GM19438 (cell line): Measurements from ENCODE around the gene BMP5.
"Not testable (repeated sequence)": the region's sequence is repeated elsewhere in the genome, so short reads cannot be mapped to it uniquely, and the experiment has no call there.

Source experiments
- ATAC-seq: cut with Tn5 transposase; IDR thresholded peaks from one replicate; pipeline ENCODE4 v1.9.1; 2021; ENCODE audit warnings: low read depth; ENCODE audit not compliant: unreplicated experiment

BMP5 gene

DNA sequence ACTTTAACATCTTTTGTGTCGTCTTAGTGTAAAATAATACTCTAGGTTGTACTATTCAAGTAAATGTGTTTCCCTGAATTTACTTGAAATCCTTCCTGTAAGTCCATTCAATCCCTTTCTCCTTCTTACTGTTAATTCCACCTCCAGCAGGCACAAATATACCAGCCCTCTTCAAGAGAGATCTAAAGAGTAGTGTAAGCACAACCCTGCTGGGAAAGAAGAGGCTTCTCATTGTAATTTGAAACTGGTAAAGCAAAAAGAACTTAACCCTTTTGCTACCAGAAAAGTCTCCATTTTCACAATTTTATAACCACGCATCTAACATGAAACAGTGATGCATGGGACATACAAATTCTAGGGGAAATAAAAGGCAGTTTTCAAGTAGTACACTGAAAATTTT is at the start of gene BMP5:
BMP5 (minus strand) TSS at position 191 of the 400 bp plus-strand sequence. CDS start 725 bp downstream, outside the sequence.
- ATAC-seq, result no peak

DNA sequence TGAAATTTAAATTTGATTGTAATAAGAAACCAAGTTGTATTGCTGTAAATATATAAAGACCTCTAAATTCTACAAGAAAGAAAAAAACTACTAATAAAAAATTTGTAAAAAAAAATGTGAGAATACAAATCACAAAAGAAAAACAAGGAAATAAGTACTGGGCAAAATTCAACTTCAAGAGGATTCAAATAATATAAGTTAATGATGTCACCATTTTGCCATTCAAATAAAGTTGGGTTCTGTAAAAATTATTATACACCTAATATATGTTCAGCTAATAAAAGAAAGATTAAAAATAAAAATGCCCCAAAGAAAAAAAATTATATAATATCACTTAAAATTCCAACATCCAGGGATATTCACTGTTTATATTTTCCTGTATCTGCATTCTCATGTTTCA is 47.0 kb upstream of the BMP5 start:
- ATAC-seq, result no peak

DNA sequence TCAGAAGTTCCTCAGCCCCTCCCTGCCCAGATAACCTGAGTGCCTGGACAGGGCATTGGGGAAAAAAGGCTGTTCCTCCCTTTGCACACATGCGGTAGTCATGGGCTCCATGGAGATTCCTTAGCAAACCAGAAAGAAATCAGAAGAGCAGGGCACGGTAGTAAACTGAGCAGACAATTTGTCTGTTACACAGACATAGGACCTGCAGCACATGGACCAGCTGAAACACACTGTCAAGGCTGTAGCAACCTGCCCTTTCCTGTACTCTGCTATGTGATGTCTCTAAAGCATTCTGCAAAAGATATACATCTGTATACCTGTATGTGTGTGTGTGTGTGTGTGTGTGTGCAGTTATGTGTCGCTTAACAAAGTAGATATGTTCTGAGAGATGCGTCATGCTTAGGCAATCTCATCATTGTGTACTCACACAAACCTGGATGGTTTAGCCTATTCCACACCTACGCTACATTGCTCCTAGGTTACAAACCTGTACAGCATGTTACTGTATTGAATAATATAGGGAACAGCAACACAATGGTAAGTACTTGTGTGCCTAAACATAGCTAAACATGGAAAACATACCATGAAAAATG is 44.4 kb upstream of the BMP5 start:
- no peak for ATAC-seq

DNA sequence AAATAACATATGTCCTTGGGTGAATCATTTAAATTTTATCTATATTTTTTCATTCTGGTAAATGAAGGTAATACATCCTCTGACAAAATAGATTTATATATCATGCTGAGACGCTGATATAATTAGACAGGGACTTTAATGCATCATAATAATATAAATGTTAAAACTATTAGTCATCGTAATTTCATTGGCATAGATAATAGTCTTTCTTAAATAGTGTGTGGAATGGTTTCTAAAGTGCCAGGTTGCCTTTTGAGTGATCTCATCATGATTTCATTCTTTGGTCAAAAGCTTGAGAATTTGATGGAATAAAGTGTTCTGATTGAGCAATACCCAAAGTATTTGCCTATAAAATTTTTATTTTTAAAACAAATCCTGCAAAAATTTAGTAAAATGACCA is 43.2 kb upstream of the BMP5 start:
- no peak for ATAC-seq

DNA sequence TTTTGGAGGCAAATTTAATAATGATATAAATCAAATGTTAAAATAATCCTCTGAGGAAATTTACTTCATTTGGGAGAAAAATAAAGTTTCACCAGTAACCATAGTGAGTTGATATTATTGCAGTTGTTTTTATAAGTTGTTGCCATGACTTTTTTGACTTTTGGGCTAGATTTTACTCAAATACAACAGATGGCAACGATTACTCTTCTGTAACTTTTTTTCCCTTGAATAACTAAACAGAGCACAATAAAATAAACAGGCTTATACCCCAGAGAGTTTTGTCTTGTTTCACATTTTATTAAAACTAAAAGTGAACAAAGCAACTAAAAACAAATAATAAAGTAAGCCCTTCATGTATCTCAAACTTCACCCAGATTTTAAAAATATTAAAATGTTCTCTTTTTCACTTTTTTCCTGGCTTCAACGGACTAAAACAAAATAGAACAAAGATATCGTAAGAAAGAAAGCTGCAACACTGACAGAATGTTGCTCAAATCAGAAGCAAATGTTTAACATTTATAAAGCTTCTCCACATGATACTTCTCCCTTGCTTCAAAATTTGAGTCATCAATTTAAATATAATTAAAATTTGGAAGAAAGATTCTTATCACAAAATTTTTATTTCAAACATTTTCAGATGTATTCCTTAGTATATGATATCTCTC is 42.5 kb upstream of the BMP5 start:
- no peak for ATAC-seq

DNA sequence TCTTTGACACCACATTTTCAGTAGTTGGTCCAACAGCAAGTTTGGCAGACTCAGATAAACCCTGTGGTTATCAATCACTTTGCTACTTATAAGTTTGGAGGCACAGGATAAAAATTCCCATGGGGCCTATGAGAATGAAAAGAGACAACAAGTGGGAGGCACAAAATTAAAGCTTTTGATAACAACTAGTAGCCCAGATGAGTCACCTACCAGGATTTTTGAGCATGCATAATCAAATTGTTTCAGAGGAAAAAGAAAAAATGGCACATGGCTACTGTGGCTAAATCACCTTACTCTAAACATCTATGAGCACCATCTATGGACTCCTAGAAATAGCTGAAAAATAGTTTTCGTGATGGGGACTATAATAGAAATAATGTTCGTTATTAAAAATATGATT is 40.8 kb upstream of the BMP5 start:
- ATAC-seq, result no peak

DNA sequence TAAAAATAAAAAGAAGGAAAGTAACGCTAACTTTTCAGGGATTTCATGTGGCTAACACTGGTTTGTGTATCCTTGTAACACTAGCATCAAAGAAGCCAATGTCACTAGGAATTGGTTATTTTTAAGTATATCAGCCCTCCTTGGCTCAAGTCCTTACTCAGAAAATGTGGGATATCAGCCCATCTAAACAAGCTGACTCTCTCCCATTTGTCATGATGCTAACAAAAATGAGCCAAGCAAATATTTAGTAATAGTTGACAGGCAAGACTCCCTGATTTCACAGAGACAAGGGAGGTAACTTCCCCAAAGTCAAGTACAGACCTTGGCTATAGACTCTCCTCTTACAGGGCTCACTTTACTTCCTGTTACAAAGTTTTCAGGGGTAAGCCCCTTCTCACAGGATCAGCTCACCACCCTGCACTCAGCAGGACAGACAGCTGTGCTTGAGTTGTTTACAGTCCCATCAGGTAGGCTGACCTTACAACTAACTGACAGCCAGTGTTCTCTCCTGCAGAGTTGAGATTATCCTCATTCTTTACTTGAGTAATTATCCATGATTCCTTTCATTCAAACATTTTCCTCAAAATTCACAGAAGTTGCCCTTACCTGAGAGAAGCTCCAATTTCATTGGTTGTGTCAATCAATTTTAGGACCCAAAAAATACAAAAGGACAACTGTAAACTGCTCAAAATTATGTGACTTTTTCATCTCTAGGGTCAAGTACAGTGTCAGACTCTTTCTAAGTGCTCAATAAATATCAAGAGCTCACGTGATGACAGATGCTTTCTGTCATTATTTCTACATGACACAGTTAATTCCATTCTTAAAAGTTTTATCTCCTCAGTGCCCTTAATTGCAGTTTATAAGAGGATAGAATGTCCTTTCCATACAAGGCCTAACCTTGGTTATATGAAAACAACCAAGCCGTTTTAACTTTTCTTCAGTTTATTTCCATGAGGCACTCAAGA is 38.1 kb upstream of the BMP5 start:
- ATAC-seq, result no peak

DNA sequence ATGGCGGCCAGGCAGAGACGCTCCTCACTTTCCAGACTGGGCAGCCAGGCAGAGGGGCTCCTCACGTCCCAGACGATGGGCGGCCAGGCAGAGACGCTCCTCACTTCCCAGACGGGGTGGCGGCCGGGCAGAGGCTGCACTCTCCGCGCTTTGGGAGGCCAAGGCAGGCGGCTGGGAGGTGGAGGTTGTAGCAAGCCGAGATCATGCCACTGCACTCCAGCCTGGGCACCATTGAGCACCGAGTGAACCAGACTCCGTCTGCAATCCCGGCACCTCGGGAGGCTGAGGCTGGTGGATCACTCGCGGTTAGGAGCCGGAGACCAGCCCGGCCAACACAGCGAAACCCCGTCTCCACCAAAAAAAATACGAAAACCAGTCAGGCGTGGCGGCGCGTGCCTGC is 35.1 kb upstream of the BMP5 start:
- not testable (repeated sequence) for ATAC-seq

DNA sequence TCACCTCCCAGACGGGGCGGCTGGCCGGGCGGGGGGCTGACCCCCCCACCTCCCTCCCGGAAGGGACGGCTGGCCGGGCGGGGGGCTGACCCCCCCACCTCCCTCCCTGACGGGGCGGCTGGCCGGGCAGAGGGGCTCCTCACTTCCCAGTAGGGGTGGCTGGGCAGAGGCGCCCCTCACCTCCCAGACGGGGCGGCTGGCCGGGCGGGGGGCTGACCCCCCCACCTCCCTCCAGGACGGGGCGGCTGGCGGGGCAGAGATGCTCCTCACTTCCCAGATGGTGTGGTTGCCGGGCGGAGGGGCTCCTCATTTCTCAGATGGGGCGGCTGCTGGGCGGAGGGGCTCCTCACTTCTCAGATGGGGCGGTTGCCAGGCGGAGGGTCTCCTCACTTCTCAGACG is 34.5 kb upstream of the BMP5 start:
- ATAC-seq, result not testable (repeated sequence)

DNA sequence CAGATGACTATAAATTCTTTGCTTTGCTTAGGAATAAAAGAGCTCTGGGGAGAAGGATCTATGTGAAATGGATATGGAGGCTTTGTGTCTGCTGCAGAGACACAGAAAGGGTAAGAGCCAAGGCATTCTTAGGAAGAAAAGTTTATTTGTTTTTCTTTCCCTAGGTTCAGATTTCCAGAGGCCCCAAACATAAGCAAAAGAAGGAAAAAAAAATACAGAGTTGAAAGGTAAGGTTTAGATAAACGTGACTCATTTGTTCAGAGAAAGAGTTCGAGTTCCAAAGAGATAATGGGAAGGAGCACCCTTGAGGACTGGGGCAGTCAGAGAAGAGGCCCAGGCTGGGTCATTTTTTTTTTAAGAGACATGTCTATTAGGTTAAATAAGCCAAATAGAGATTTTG is 27.4 kb upstream of the BMP5 start:
- ATAC-seq, result no peak

DNA sequence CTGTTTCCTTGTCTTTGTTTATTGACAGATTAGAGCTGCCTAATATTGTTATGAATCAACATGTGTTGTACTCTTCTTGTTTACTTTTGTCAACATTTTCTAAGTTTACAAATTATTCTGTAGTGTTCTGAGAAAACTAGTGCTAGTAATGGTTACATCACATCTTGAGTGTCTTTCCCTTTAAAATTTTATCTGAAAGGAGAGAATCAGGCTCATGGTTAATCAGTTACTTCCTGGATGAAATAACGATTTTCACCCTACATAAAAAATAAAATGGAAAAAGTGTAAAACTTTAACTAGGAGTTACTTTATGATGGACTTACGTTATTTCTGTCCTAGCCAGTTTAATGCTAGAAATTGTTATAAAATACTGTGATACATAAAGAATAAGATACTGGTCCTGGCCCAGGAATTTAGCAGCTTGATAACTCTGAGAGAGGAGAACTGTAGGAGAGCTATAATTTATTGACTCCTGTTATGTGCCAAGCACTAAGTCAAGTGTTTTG is 26.4 kb upstream of the BMP5 start:
- ATAC-seq, result no peak

DNA sequence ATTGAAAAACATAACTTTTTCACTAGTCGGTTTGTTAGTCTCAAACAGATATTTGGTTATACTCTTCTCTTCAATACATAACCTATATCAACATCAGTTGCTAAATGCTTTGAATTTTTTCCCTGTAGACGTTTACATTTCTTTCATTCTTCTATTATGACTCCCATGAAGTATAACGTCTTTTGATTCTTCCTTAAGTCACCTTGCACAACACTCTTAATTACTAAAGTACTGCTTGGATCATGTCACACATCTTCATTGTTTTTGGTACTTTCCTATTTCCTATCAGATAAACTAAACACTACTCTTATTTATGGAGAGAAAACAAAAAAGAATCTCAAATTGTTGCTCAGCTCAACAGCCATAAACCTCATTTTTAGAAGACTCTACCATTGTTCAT is 23.0 kb upstream of the BMP5 start:
- ATAC-seq, result no peak

DNA sequence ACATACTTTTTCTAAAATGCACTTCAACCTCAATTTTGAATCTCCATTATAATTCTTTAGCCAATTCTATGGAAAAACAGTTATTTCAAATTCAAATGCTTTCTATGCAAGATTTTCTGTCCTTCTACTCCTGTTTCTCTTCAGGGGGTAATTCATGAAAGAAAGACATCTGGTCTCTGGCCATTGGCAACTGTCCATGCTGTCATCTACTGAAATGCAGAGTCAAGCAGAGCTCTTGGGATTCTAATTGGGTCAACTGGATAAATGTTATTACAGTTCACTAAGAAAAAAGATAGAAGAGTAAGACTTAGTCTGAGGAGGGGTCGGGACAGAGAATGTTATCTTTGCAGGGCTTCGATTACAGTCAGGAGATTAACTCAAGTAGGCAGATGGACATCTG is 22.0 kb upstream of the BMP5 start:
- no peak for ATAC-seq

DNA sequence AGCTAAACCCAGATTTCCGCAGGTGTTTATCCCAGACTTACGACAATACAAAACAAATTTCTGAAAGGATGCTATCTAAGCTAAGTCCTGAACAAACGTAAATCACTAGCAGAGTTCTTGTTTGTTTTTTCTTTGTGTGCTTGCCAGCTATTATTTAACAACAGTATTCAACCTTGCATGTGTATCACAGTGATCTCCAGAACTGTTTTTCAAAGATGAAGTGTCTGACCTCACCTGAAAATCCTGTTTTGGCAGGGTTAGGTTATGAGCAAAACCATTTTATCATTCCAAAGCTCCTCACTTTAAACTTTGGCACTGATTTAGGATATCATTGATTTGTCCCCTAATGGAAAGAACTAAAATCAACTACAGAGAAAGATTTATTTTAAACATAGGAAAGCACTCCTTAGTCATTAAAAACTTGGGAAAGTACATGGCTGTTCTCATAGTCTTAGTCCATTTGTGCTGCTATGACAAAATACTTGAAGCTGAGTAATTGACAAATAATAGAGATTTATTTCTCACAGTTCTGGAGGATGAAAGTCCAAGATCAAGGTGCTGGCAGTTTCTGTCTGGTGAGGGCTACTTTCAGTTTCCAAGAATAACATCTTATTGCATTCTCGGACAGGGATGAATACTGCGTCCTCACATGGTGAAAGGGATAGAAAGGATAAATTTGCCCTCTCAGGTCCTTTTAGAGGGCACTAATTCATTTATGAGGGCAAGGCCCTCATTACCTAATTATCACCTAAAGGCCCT is 20.8 kb upstream of the BMP5 start:
- ATAC-seq, result no peak

DNA sequence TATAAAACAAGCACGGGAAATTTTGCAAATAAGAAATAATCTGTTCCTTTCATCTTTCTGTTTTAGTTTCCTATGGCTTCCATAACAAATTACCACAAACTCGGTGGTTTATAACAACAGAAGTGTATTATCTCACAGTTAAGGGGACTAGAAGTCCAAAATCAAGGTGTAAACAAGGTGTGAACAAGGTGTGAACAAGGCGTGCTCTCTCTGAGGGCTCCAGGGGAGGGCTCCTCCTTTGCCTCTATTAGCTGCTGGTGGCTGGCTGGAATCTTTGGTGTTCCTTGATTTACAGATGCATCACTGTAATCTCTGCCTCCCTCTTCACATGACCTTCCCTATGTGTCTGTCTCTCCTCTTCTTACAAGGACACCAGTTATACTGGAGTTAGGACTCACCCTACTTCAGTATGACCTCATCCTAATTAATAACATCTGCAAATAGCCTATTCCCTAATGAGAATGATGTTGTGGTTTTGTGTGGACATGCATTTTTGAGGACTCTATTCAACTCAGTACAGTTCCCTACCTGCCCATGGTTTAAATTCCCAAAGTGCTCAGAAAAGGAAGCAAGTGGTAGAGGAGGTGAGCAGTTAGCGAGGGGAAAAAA is 17.5 kb upstream of the BMP5 start:
- no peak for ATAC-seq

DNA sequence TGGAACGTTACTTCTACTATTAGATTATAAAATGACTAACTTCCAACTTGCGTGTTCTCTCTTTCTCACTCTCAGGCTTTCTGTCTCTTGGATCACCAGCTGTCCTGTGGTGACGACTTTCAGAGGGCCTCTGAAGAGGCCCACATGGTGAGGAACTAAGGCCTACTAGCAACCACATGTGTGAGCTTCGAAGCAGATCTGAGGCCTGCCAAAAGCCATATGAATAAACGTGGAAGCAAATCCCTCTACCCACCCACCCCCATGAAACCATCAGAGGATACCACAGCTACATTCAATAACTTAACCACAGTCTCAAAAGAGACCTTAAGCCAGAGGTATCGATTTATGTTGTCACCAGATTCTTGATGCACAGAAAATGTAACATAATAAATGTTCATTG is 13.5 kb upstream of the BMP5 start:
- ATAC-seq, result no peak

DNA sequence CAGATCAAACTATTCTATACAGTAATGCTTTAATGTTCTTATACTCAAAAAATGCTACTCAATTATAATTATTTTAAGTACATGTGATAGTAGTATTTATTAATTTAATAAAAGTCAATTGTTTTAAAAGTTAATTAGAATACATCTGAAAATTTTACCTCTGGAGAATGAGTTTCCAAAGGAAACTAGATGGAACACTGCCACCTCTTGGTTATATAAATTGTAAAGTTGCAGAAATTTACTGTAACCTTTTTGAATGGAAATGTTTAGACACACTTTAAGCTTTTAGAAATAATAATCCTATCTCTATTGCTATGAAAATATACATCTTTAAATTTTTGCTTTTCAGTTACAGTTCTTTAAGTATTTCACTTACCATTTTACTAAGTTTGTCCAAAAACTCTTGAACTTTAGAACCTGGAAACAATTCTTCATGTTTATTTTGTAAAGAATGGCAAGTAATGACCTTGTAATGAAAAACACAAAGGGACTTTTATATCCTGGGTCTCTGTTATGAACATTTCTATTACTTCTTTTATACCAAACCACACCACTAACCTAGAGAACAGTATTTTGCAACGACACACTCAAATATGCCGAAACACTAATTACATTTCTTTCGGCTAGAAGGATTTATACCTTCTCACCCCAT is 10.9 kb upstream of the BMP5 start:
- no peak for ATAC-seq

DNA sequence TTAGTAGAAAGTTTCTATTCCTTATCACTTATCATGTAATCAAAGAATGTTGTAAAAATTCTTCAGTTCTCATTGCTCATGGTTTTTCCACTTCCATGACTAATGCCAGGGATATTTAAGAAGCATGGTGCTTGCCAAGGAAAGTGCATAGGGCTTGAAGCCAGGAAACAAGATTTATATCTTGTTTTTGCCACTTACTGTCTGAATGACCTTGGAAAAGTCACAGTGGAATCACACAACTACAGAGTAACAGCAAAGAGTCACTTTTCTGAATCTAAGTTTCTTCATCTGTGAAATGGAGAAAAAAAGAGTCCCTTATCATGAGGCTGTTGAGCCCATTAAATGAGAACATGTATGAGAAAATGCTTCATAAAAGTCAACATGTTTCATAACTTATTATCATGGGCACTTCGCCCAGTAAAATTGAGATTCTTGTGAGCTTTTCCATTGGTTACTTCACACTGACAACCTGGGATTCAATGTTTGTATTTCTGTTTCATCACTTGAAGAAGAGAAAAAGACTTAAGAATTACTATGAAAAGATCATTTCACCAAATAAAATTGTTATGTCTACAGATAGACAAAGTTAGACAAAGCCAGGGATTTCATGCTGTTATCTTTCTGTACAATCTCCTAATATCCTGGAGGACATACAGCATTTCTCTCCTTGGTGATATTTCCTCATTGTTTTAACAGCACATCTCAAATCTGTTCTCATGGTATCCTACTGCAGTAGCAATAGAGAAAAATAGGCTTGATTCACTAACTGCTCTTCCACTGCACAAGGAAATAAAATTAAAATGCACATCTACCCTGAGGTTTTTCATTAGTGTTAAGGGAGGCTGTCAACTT is 7.6 kb upstream of the BMP5 start:
- ATAC-seq, result no peak

DNA sequence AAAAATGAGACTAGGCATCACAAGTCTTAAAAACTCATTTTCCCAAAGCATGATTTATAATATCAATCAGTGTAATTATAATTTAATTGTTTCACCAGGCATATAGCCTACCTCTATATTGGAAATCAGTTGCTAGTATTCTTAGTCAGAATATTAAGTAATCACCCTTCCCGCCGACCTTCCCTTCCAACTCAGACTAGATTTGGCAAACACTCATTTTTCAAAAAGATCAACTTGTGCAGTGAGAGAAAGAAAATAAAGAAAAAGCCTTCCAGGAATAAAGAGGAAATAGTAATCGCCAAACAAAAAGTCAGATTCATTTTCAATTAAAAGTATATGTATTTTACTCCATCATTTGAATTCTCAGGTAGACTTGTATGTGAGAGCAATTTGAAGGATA is 1.9 kb upstream of the BMP5 start:
- ATAC-seq, result no peak
